HCT116 (cell line): ENCODE results near the gene SLCO2B1.

Source experiments
- EZH2 ChIP-seq: fragments of 200-600 bp; sonication (generic); IDR thresholded peaks from 2 replicates; pipeline ENCODE4 v1.6.1; 2017; ENCODE audit warnings: antibody characterized with exemption, mixed run types
- EZH2phosphoT487 ChIP-seq: fragments of 200-600 bp; IDR thresholded peaks from 2 replicates; pipeline ENCODE4 v1.6.1; 2018; ENCODE audit warnings: antibody characterized with exemption, borderline replicate concordance
- POLR2A ChIP-seq: IDR thresholded peaks from 2 replicates; pipeline ENCODE4 v1.7.0; 2011; ENCODE audit warnings: borderline replicate concordance; ENCODE audit not compliant: insufficient read depth, insufficient read length; ENCODE audit errors: extremely low read depth
- RAD21 ChIP-seq: IDR thresholded peaks from 2 replicates; pipeline ENCODE4 v1.6.1; 2012; ENCODE audit warnings: low read depth, mild to moderate bottlenecking
- SP1 ChIP-seq: IDR thresholded peaks from 2 replicates; pipeline ENCODE4 v1.6.1; 2012; ENCODE audit warnings: low read depth
- TF ChIP-seq, protein P1 (sequence below), 3 experiments: fragments of 200-600 bp in 1 of 3; sonication (generic) in 1 of 3; IDR thresholded peaks in 2 of 3; conservative IDR thresholded peaks in 1 of 3; 2 replicates each; pipeline ENCODE4 v1.5.1; 2012 to 2017; ENCODE audit warnings: low read depth in 2 of 3, low read length in 2 of 3, antibody characterized with exemption in 1 of 3, borderline replicate concordance in 1 of 3, control low read depth in 1 of 3, mild to moderate bottlenecking in 1 of 3, mixed read lengths in 1 of 3, mixed run types in 1 of 3, moderate library complexity in 1 of 3; ENCODE audit not compliant: insufficient read depth in 1 of 3
- TF ChIP-seq, protein P2 (sequence below): IDR thresholded peaks from 2 replicates; pipeline ENCODE4 v1.6.1; 2012
- TF ChIP-seq, protein P3 (sequence below): IDR thresholded peaks from 2 replicates; pipeline ENCODE4 v1.6.1; 2012

DNA sequence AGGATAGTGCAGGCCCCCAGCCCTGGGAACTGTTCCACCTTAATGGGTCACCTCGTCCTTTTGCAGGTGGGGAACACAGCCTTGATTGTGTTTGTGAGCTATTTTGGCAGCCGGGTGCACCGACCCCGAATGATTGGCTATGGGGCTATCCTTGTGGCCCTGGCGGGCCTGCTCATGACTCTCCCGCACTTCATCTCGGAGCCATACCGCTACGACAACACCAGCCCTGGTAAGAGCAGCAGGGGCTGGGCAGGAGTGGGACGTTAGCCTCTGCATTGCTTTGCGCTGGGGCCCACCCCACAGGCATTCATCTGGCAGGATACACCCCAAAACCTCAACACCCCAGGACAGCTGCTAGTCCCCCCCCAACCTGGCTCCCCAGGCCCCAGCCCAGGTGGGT, 14.8 kb downstream of the SLCO2B1 start:
- no peak for TF ChIP-seq RAD21
- no peak for TF ChIP-seq SP1
- TF ChIP-seq, protein P1, sequence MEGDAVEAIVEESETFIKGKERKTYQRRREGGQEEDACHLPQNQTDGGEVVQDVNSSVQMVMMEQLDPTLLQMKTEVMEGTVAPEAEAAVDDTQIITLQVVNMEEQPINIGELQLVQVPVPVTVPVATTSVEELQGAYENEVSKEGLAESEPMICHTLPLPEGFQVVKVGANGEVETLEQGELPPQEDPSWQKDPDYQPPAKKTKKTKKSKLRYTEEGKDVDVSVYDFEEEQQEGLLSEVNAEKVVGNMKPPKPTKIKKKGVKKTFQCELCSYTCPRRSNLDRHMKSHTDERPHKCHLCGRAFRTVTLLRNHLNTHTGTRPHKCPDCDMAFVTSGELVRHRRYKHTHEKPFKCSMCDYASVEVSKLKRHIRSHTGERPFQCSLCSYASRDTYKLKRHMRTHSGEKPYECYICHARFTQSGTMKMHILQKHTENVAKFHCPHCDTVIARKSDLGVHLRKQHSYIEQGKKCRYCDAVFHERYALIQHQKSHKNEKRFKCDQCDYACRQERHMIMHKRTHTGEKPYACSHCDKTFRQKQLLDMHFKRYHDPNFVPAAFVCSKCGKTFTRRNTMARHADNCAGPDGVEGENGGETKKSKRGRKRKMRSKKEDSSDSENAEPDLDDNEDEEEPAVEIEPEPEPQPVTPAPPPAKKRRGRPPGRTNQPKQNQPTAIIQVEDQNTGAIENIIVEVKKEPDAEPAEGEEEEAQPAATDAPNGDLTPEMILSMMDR (IDR thresholded peaks at IDR 0.05 in 2 of 3, conservative IDR thresholded peaks at IDR 0.05 in 1 of 3; ENCODE audit: borderline replicate concordance in 1 of 3, insufficient read depth in 1 of 3, low read depth in 2 of 3, low read length in 2 of 3), result no peak
- TF ChIP-seq EZH2phosphoT487, result no peak
- no peak for TF ChIP-seq EZH2
- no peak for TF ChIP-seq POLR2A
- TF ChIP-seq, protein P2, sequence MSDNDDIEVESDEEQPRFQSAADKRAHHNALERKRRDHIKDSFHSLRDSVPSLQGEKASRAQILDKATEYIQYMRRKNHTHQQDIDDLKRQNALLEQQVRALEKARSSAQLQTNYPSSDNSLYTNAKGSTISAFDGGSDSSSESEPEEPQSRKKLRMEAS, result no peak
- TF ChIP-seq, protein P3, sequence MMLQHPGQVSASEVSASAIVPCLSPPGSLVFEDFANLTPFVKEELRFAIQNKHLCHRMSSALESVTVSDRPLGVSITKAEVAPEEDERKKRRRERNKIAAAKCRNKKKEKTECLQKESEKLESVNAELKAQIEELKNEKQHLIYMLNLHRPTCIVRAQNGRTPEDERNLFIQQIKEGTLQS, result no peak
